ENCODE measurements around the gene AUNIP.

- TF ChIP-seq CTCF (IDR thresholded peaks at IDR 0.05) (no peak), E2F5 (CRISPR knock-in tag; IDR thresholded peaks at IDR 0.05) (no peak), FOXK1 (CRISPR knock-in tag; IDR thresholded peaks at IDR 0.05) (no peak), ZNF263 (CRISPR knock-in tag; IDR thresholded peaks at IDR 0.05; ENCODE audit: low read depth) (no peak)
These were observed 73.8 kb downstream of the AUNIP start for GRCh38 chr1:25785333-25786067.

All from WTC11 (cell line).